BLaER1 (cell line): ENCODE results near the gene NTRK3.

Experiments used
- H3K27ac ChIP-seq: shearing (Covaris generic); formaldehyde crosslinking; 2 replicates; pipeline ENCODE4 v1.8.1; 2022
- H3K27me3 ChIP-seq: shearing (Covaris generic); formaldehyde crosslinking; 2 replicates; pipeline ENCODE4 v1.8.1; 2022
- H3K36me3 ChIP-seq: shearing (Covaris generic); formaldehyde crosslinking; 2 replicates; pipeline ENCODE4 v1.8.1; 2022
- H3K4me1 ChIP-seq: shearing (Covaris generic); formaldehyde crosslinking; 2 replicates; pipeline ENCODE4 v1.8.1; 2022
- H3K4me2 ChIP-seq: shearing (Covaris generic); formaldehyde crosslinking; 2 replicates; pipeline ENCODE4 v1.8.1; 2022
- H3K4me3 ChIP-seq: shearing (Covaris generic); formaldehyde crosslinking; 2 replicates; pipeline ENCODE4 v1.8.1; 2022
- H3K9ac ChIP-seq: shearing (Covaris generic); formaldehyde crosslinking; 2 replicates; pipeline ENCODE4 v1.8.1; 2022
- H3K9me3 ChIP-seq: shearing (Covaris generic); formaldehyde crosslinking; 2 replicates; pipeline ENCODE4 v1.8.1; 2022
- H4K20me1 ChIP-seq: shearing (Covaris generic); formaldehyde crosslinking; 2 replicates; pipeline ENCODE4 v1.8.1; 2022
- Cebpa-rat ChIP-seq: shearing (Covaris generic); IDR thresholded peaks from 2 replicates; pipeline ENCODE4 v1.8.1; 2022

Gene NTRK3

GRCh38 chr15:87962428-87962827 lies 294.1 kb downstream of the NTRK3 start:
- no peak overlapping the region for H3K27ac ChIP-seq
- no peak overlapping the region for H3K4me3 ChIP-seq
- H3K27me3 ChIP-seq, result no peaks in the 10 kb centered on the region
- no peak for TF ChIP-seq Cebpa-rat
- H3K36me3 ChIP-seq, result no peaks in the 10 kb centered on the region
- no peak overlapping the region for H3K4me2 ChIP-seq
- no peaks in the 10 kb centered on the region for H3K4me1 ChIP-seq
- H3K9me3 ChIP-seq, result no peaks in the 10 kb centered on the region
- H4K20me1 ChIP-seq, result no peaks in the 10 kb centered on the region
- no peak overlapping the region for H3K9ac ChIP-seq

- no peak for TF ChIP-seq Cebpa-rat
- Histone ChIP-seq H4K20me1 (no peaks in the 10 kb centered on the region), H3K4me2 (no peak overlapping the region), H3K4me3 (no peak overlapping the region), H3K4me1 (no peaks in the 10 kb centered on the region), H3K36me3 (no peaks in the 10 kb centered on the region), H3K27me3 (no peaks in the 10 kb centered on the region), H3K27ac (no peak overlapping the region), H3K9ac (no peak overlapping the region), H3K9me3 (no peaks in the 10 kb centered on the region)
Measured at GRCh38 chr15:87961851-87962420, 294.6 kb downstream of the NTRK3 start.

- Histone ChIP-seq H3K36me3 (no peaks in the 10 kb centered on the region), H3K9ac (no peak overlapping the region), H4K20me1 (no peaks in the 10 kb centered on the region), H3K27ac (no peak overlapping the region), H3K4me1 (no peaks in the 10 kb centered on the region), H3K27me3 (no peaks in the 10 kb centered on the region), H3K9me3 (no peaks in the 10 kb centered on the region), H3K4me3 (no peak overlapping the region), H3K4me2 (no peak overlapping the region)
- no peak for TF ChIP-seq Cebpa-rat
Measured at GRCh38 chr15:87959662-87960061, 296.9 kb downstream of the NTRK3 start.

GRCh38 chr15:87959080-87959479 lies 297.5 kb downstream of the NTRK3 start:
- H3K27me3 ChIP-seq, result no peaks in the 10 kb centered on the region
- H3K4me2 ChIP-seq, result no peak overlapping the region
- no peaks in the 10 kb centered on the region for H3K4me1 ChIP-seq
- no peak for TF ChIP-seq Cebpa-rat
- H3K9ac ChIP-seq, result no peak overlapping the region
- H3K9me3 ChIP-seq, result no peaks in the 10 kb centered on the region
- H4K20me1 ChIP-seq, result no peaks in the 10 kb centered on the region
- H3K27ac ChIP-seq, result no peak overlapping the region
- no peak overlapping the region for H3K4me3 ChIP-seq
- H3K36me3 ChIP-seq, result no peaks in the 10 kb centered on the region

GRCh38 chr15:87955284-87955909 lies 301.1 kb downstream of the NTRK3 start:
- Histone ChIP-seq H4K20me1 (no peaks in the 10 kb centered on the region), H3K36me3 (no peaks in the 10 kb centered on the region), H3K27ac (no peak overlapping the region), H3K9me3 (no peaks in the 10 kb centered on the region), H3K4me3 (no peak overlapping the region), H3K9ac (no peak overlapping the region), H3K4me1 (no peaks in the 10 kb centered on the region), H3K4me2 (no peak overlapping the region), H3K27me3 (no peaks in the 10 kb centered on the region)
- TF ChIP-seq Cebpa-rat, result no peak

GRCh38 chr15:87954793-87955192 lies 301.7 kb downstream of the NTRK3 start:
- Histone ChIP-seq H3K27me3 (no peaks in the 10 kb centered on the region), H4K20me1 (no peaks in the 10 kb centered on the region), H3K4me2 (no peak overlapping the region), H3K4me3 (no peak overlapping the region), H3K36me3 (no peaks in the 10 kb centered on the region), H3K9me3 (no peaks in the 10 kb centered on the region), H3K27ac (no peak overlapping the region), H3K4me1 (no peaks in the 10 kb centered on the region), H3K9ac (no peak overlapping the region)
- TF ChIP-seq Cebpa-rat, result no peak

- Histone ChIP-seq H3K27ac (no peak overlapping the region), H3K27me3 (no peaks in the 10 kb centered on the region), H3K9ac (no peak overlapping the region), H3K4me1 (no peaks in the 10 kb centered on the region), H3K9me3 (no peaks in the 10 kb centered on the region), H3K4me2 (no peak overlapping the region), H3K4me3 (no peak overlapping the region), H4K20me1 (no peaks in the 10 kb centered on the region), H3K36me3 (no peaks in the 10 kb centered on the region)
- TF ChIP-seq Cebpa-rat, result no peak
Measured at GRCh38 chr15:87952736-87953287, 303.7 kb downstream of the NTRK3 start.

- no peaks in the 10 kb centered on the region for H3K9me3 ChIP-seq
- H3K4me2 ChIP-seq, result no peak overlapping the region
- H3K4me3 ChIP-seq, result no peak overlapping the region
- H3K9ac ChIP-seq, result no peak overlapping the region
- H3K4me1 ChIP-seq, result peaks cover 9% of the 10 kb centered on the region
- no peaks in the 10 kb centered on the region for H3K36me3 ChIP-seq
- no peaks in the 10 kb centered on the region for H3K27me3 ChIP-seq
- TF ChIP-seq Cebpa-rat, result no peak
- no peak overlapping the region for H3K27ac ChIP-seq
- H4K20me1 ChIP-seq, result no peaks in the 10 kb centered on the region
Measured at GRCh38 chr15:87949575-87950223, 306.8 kb downstream of the NTRK3 start.

- Histone ChIP-seq H4K20me1 (no peaks in the 10 kb centered on the region), H3K36me3 (no peaks in the 10 kb centered on the region), H3K27ac (no peak overlapping the region), H3K9ac (no peak overlapping the region), H3K4me2 (no peak overlapping the region), H3K27me3 (no peaks in the 10 kb centered on the region), H3K9me3 (no peaks in the 10 kb centered on the region), H3K4me3 (no peak overlapping the region), H3K4me1 (peaks cover 14% of the 10 kb centered on the region)
- TF ChIP-seq Cebpa-rat, result no peak
Measured at GRCh38 chr15:87949151-87949574, 307.4 kb downstream of the NTRK3 start.

- H3K4me2 ChIP-seq, result no peak overlapping the region
- H4K20me1 ChIP-seq, result no peaks in the 10 kb centered on the region
- no peaks in the 10 kb centered on the region for H3K36me3 ChIP-seq
- H3K27me3 ChIP-seq, result no peaks in the 10 kb centered on the region
- H3K4me1 ChIP-seq, result peaks cover 15% of the 10 kb centered on the region
- H3K4me3 ChIP-seq, result no peak overlapping the region
- H3K27ac ChIP-seq, result no peak overlapping the region
- no peak for TF ChIP-seq Cebpa-rat
- no peaks in the 10 kb centered on the region for H3K9me3 ChIP-seq
- H3K9ac ChIP-seq, result no peak overlapping the region
Measured at GRCh38 chr15:87947560-87947959, 309.0 kb downstream of the NTRK3 start.
